Islet precursor cell (in vitro differentiated cells): Measurements from ENCODE around the gene PDIA2.

ENCODE experiments used
- DNase-seq: peaks from one replicate; pipeline ENCODE4 v3.0.0-alpha.2; 2018

Gene PDIA2

GRCh38 chr16:303760-304505 is 21.0 kb downstream of the PDIA2 start:
- DNase-seq: no peak

GRCh38 chr16:305916-306626 is 23.1 kb downstream of the PDIA2 start:
- DNase-seq: no peak

- DNase-seq: no peak
These were observed 24.0 kb downstream of the PDIA2 start for GRCh38 chr16:306911-307370.

GRCh38 chr16:307691-308312 is 24.8 kb downstream of the PDIA2 start:
- DNase-seq: no peak

GRCh38 chr16:309476-309875 is 26.5 kb downstream of the PDIA2 start:
- no peak for DNase-seq

GRCh38 chr16:311725-312124 is 28.8 kb downstream of the PDIA2 start:
- DNase-seq: no peak

- no peak for DNase-seq
These were observed 31.4 kb downstream of the PDIA2 start for GRCh38 chr16:314351-314750.

- no peak for DNase-seq
These were observed 31.9 kb downstream of the PDIA2 start for GRCh38 chr16:314795-315299.

- no peak for DNase-seq
These were observed 33.9 kb downstream of the PDIA2 start for GRCh38 chr16:316741-317464.

GRCh38 chr16:317583-317982 is 34.6 kb downstream of the PDIA2 start:
- no peak for DNase-seq

GRCh38 chr16:318628-319027 is 35.7 kb downstream of the PDIA2 start:
- DNase-seq: peak; percentile 86

- DNase-seq: no peak
These were observed 37.2 kb downstream of the PDIA2 start for GRCh38 chr16:320206-320605.

- DNase-seq: no peak
These were observed 38.6 kb downstream of the PDIA2 start for GRCh38 chr16:321532-321931.

- DNase-seq: no peak
These were observed 39.6 kb downstream of the PDIA2 start for GRCh38 chr16:322476-323143.

GRCh38 chr16:324201-324450 is 41.2 kb downstream of the PDIA2 start:
- DNase-seq: no peak

GRCh38 chr16:324451-325334 is 41.7 kb downstream of the PDIA2 start:
- no peak for DNase-seq

GRCh38 chr16:325375-326145 is 42.6 kb downstream of the PDIA2 start:
- no peak for DNase-seq

- DNase-seq: peak; percentile 89
These were observed 47.8 kb downstream of the PDIA2 start for GRCh38 chr16:330741-331140.

- peak; percentile 49 for DNase-seq
These were observed 48.3 kb downstream of the PDIA2 start for GRCh38 chr16:331181-331814.

- no peak for DNase-seq
These were observed 50.6 kb downstream of the PDIA2 start for GRCh38 chr16:333406-334094.
